SU-DHL-6 (cell line): ENCODE data around the gene MST1R.

Source experiments
- EZH2phosphoT487 ChIP-seq: fragments of 200-600 bp; sonication (generic), shearing (Covaris generic); conservative IDR thresholded peaks from 2 replicates; pipeline ENCODE4 v1.6.1; 2018; ENCODE audit warnings: mild to moderate bottlenecking, antibody characterized with exemption, low read length, moderate library complexity, mixed read lengths
- TF ChIP-seq, protein P1 (sequence below): fragments of 200-600 bp; sonication (generic); IDR thresholded peaks from one replicate; pipeline ENCODE4 v1.5.1; 2017; ENCODE audit warnings: antibody characterized with exemption, mild to moderate bottlenecking, low read length, moderate library complexity; ENCODE audit not compliant: insufficient read depth, poor library complexity, severe bottlenecking

DNA sequence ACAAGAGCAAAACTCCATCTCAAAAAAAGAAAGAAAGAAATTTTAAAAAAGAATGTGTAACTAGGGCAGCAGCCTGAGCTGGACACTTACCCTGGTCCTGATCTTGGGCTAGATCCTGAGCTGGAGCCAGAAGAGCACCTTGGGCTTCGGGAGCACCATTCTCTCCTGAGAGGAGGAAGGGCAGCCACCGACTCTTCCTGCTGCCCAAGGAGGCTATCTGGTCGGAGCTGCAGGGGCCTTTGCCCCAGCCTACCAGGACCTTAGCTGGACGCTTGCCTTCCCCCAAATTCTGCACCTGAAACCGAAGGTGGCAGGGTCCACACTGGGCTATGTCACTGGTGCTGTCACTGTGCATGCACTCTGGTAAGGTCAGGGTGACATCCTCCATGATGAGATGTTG is 27.1 kb downstream of the MST1R start:
- TF ChIP-seq, protein P1, sequence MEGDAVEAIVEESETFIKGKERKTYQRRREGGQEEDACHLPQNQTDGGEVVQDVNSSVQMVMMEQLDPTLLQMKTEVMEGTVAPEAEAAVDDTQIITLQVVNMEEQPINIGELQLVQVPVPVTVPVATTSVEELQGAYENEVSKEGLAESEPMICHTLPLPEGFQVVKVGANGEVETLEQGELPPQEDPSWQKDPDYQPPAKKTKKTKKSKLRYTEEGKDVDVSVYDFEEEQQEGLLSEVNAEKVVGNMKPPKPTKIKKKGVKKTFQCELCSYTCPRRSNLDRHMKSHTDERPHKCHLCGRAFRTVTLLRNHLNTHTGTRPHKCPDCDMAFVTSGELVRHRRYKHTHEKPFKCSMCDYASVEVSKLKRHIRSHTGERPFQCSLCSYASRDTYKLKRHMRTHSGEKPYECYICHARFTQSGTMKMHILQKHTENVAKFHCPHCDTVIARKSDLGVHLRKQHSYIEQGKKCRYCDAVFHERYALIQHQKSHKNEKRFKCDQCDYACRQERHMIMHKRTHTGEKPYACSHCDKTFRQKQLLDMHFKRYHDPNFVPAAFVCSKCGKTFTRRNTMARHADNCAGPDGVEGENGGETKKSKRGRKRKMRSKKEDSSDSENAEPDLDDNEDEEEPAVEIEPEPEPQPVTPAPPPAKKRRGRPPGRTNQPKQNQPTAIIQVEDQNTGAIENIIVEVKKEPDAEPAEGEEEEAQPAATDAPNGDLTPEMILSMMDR, result no peak
- TF ChIP-seq EZH2phosphoT487, result no peak
